Measurements from ENCODE around the gene SAMD5. TPM values are rescaled to one million over a fixed set of nuclear protein-coding genes. Genes with fewer than 3 reads are reported as not detected.

Gene SAMD5
- total and polyA plus RNA-seq, 2 of the 8 experiments (the other 6 are each of a cell fraction or from before 2014, with no cell fraction given), result 0.02 to 0.04 TPM

GRCh38 chr6:147540075-147540474 lies 31.6 kb downstream of the SAMD5 start:
- Histone ChIP-seq H2BK12ac (ENCODE audit: low read depth, low read length) (no peak overlapping the region), H3K4me3 (ENCODE audit: extremely low read depth in 1 of 4, insufficient read depth in 2 of 4, low read depth in 3 of 4, low read length in 4 of 4) (no peak overlapping the region), H3K9me3 (ENCODE audit: insufficient read depth in 2 of 2, low read depth in 1 of 2, low read length in 1 of 2) (peaks cover 10% of the 10 kb centered on the region in 2 experiments; a peak in 2 of 4 replicates), H3K4ac (replicated peaks; ENCODE audit: insufficient read length, low read depth, low read length) (no peak overlapping the region), H3K4me1 (replicated peaks in 1 of 4; ENCODE audit: control insufficient read depth in 3 of 4, insufficient read depth in 4 of 4, low read length in 3 of 4) (0 out of 7 replicates have a peak, but pooled peaks cover 0 to 2% (median 0%) of the 10 kb centered on the region in 4 experiments), H3K23ac (ENCODE audit: insufficient read length) (no peak overlapping the region), H2AK5ac (ENCODE audit: low read depth, low read length) (no peak overlapping the region), H2AFZ (ENCODE audit: low read length) (no peak overlapping the region), H3K79me2 (ENCODE audit: control insufficient read depth in 1 of 2, insufficient read depth in 2 of 2, low read length in 2 of 2) (no peaks in the 10 kb centered on the region), H3K18ac (ENCODE audit: extremely low read depth, low read length) (no peak overlapping the region), H3K14ac (ENCODE audit: insufficient read length) (no peak overlapping the region), H3K79me1 (ENCODE audit: low read depth, low read length) (no peaks in the 10 kb centered on the region), H3K9ac (replicated peaks in 1 of 4; ENCODE audit: extremely low read depth in 1 of 4, low read depth in 3 of 4, low read length in 3 of 4) (no peak overlapping the region), H2BK20ac (ENCODE audit: low read length) (no peak overlapping the region), H3K36me3 (ENCODE audit: control insufficient read depth in 2 of 4, insufficient read depth in 4 of 4, low read length in 3 of 4) (no peaks in the 10 kb centered on the region), H2BK5ac (ENCODE audit: low read depth, low read length) (no peak overlapping the region), H3K56ac (replicated peaks; ENCODE audit: insufficient read length, low read depth, low read length) (no peak overlapping the region), H4K91ac (replicated peaks; ENCODE audit: insufficient read length, low read length) (no peak overlapping the region), H4K8ac (ENCODE audit: extremely low read depth, insufficient read depth, low read length) (no peak overlapping the region), H3K27ac (ENCODE audit: low read depth, low read length) (no peak overlapping the region), H3K4me2 (ENCODE audit: insufficient read depth in 1 of 2, low read depth in 2 of 2, low read length in 2 of 2) (no peak overlapping the region), H4K5ac (ENCODE audit: insufficient read length, low read depth, low read length) (no peak overlapping the region), H2BK15ac (ENCODE audit: low read length) (no peak overlapping the region), H2BK120ac (replicated peaks; ENCODE audit: low read depth, low read length) (no peak overlapping the region), H3K23me2 (ENCODE audit: low read depth, low read length) (no peaks in the 10 kb centered on the region), H4K20me1 (replicated peaks in 1 of 2; ENCODE audit: control insufficient read depth in 1 of 2, insufficient read depth in 2 of 2, low read length in 2 of 2) (no peaks in the 10 kb centered on the region), H3K27me3 (replicated peaks in 1 of 4; ENCODE audit: control insufficient read depth in 3 of 4, extremely low read depth in 1 of 4, insufficient read depth in 3 of 4, low read length in 3 of 4) (no peaks in the 10 kb centered on the region)
- 92% methylated on average over 5 of the region's 5 CpGs; no CpG with 5 or more reads in 1 of the 2 experiments for WGBS, 2 experiments (ENCODE audit: extremely low coverage in 1 of 2, insufficient coverage in 1 of 2, insufficient read length in 1 of 2, insufficient replicate concordance in 2 of 2, low coverage in 1 of 2, low lambda C conversion rate in 2 of 2, missing lambda C conversion rate in 1 of 2)
- ChIA-PET CTCF (ENCODE audit: partially characterized antibody) (interaction anchor here (0.6 to 0.7 kb wide), 3 partner anchors 28 to 1150 kb away, joined by 3 read pairs; no protein-coding TSS in a partner anchor), POLR2A (ENCODE audit: partially characterized antibody) (no interaction called here)
- FAIRE-seq (no peak), DNase-seq (ENCODE audit: low read depth in 1 of 2, low spot score in 2 of 2) (no peak)
- no peak for TF ChIP-seq MAFK (IDR thresholded peaks at IDR 0.05; ENCODE audit: low read depth, low read length)
- no peak for TF ChIP-seq SP2 (IDR thresholded peaks at IDR 0.05; ENCODE audit: low read length)
- TF ChIP-seq MAX (IDR thresholded peaks at IDR 0.05), result no peak
- no peak for TF ChIP-seq POLR2AphosphoS5 (IDR thresholded peaks at IDR 0.05; ENCODE audit: low read depth, low read length)

Measured in H1 (cell line).